CD14-positive monocyte (primary cell): ENCODE measurements around the gene AHR. TPM values are rescaled to one million over a fixed set of nuclear protein-coding genes. Genes with fewer than 3 reads are reported as not detected.

Source experiments
- DNase-seq, 3 donors: peaks; one replicate each; pipeline ENCODE4 v3.0.0-alpha.2; 2011 to 2022
- H2AFZ ChIP-seq: 2 replicates; pipeline ENCODE4 v1.6.0; 2012; ENCODE audit warnings: mild to moderate bottlenecking, low read depth, low read length, inconsistent platforms; ENCODE audit not compliant: insufficient read depth, poor library complexity, severe bottlenecking
- H3K27ac ChIP-seq, 2 donors: 1 replicate in 1 of 2; 2 replicates in 1 of 2; pipeline ENCODE4 v1.5.1; 2012 to 2013; ENCODE audit warnings: low read length in 2 of 2, control low read depth in 1 of 2, inconsistent platforms in 1 of 2, low read depth in 1 of 2, mild to moderate bottlenecking in 1 of 2
- H3K27me3 ChIP-seq, 2 donors: one replicate each; pipeline versions ENCODE4 v1.6.0 to v1.6.1; 2011 to 2013; ENCODE audit warnings: low read length in 2 of 2; ENCODE audit not compliant: control insufficient read depth in 2 of 2, insufficient read depth in 2 of 2
- H3K36me3 ChIP-seq, 2 donors: replicated peaks in 1 of 2; 1 replicate in 1 of 2; 2 replicates in 1 of 2; pipeline versions ENCODE4 v1.5.1 to v1.6.1; 2012 to 2013; ENCODE audit warnings: low read length in 2 of 2, control low read depth in 1 of 2, inconsistent platforms in 1 of 2, mild to moderate bottlenecking in 1 of 2; ENCODE audit not compliant: insufficient read depth in 2 of 2, control insufficient read depth in 1 of 2
- H3K4me1 ChIP-seq, 2 donors: 1 replicate in 1 of 2; 2 replicates in 1 of 2; pipeline versions ENCODE4 v1.5.1 to v1.6.1; 2012 to 2013; ENCODE audit warnings: low read length in 2 of 2, control low read depth in 1 of 2, inconsistent platforms in 1 of 2, mild to moderate bottlenecking in 1 of 2, moderate library complexity in 1 of 2; ENCODE audit not compliant: insufficient read depth in 2 of 2, control insufficient read depth in 1 of 2
- H3K4me2 ChIP-seq: replicated peaks from 2 replicates; pipeline ENCODE3; 2012; ENCODE audit warnings: low read length, moderate library complexity, mild to moderate bottlenecking; ENCODE audit not compliant: poor library complexity, severe bottlenecking; ENCODE audit errors: extremely low read depth
- H3K4me3 ChIP-seq, 3 experiments: fragments of 200-600 bp in 1 of 3; sonication (generic) in 1 of 3; replicated peaks in 1 of 3; 1 replicate in 2 of 3; 2 replicates in 1 of 3; pipeline ENCODE4 v1.5.1; 2011 to 2013; ENCODE audit warnings: low read length in 3 of 3, mild to moderate bottlenecking in 3 of 3, control low read depth in 2 of 3, low read depth in 2 of 3, inconsistent platforms in 1 of 3, moderate library complexity in 1 of 3
- H3K79me2 ChIP-seq: 2 replicates; pipeline ENCODE4 v1.6.0; 2012; ENCODE audit warnings: mild to moderate bottlenecking, control low read depth, inconsistent platforms, low read length, moderate library complexity; ENCODE audit not compliant: insufficient read depth
- H3K9ac ChIP-seq: 2 replicates; pipeline ENCODE4 v1.6.0; 2017; ENCODE audit warnings: low read length, mild to moderate bottlenecking; ENCODE audit not compliant: insufficient read depth, poor library complexity, severe bottlenecking
- H3K9me3 ChIP-seq, 2 donors: replicated peaks in 1 of 2; 1 replicate in 1 of 2; 2 replicates in 1 of 2; pipeline versions ENCODE4 v1.5.1 to v1.6.1; 2012 to 2013; ENCODE audit warnings: low read length in 2 of 2, control low read depth in 1 of 2; ENCODE audit not compliant: control insufficient read depth in 1 of 2, insufficient read depth in 1 of 2
- H4K20me1 ChIP-seq: 2 replicates; pipeline ENCODE4 v1.6.0; 2012; ENCODE audit warnings: mild to moderate bottlenecking, low read length, control low read depth, moderate library complexity; ENCODE audit not compliant: insufficient read depth
- H3K27ac Mint-ChIP-seq, 7 donors: one replicate each; pipeline ENCODE4 v1.8.0; 2020; ENCODE audit warnings: mild to moderate bottlenecking in 7 of 7, mixed read lengths in 7 of 7, moderate library complexity in 6 of 7, inconsistent platforms in 2 of 7
- H3K27me3 Mint-ChIP-seq, 3 donors: one replicate each; pipeline ENCODE4 v1.8.0; 2021 to 2022; ENCODE audit warnings: low read depth in 3 of 3, mild to moderate bottlenecking in 3 of 3, mixed read lengths in 3 of 3, moderate library complexity in 3 of 3, inconsistent platforms in 1 of 3
- H3K36me3 Mint-ChIP-seq, 2 donors: one replicate each; pipeline ENCODE4 v1.8.0; 2020; ENCODE audit warnings: mixed read lengths in 2 of 2, inconsistent platforms in 1 of 2, mild to moderate bottlenecking in 1 of 2
- H3K4me1 Mint-ChIP-seq: one replicate; pipeline ENCODE4 v1.8.0; 2020; ENCODE audit warnings: mild to moderate bottlenecking, mixed read lengths
- H3K4me3 Mint-ChIP-seq, 2 donors: one replicate each; pipeline ENCODE4 v1.8.0; 2020; ENCODE audit warnings: mild to moderate bottlenecking in 2 of 2, mixed read lengths in 2 of 2, moderate library complexity in 1 of 2
- H3K9me3 Mint-ChIP-seq, 7 donors: one replicate each; pipeline ENCODE4 v1.8.0; 2020 to 2022; ENCODE audit warnings: mixed read lengths in 7 of 7, mild to moderate bottlenecking in 6 of 7, moderate library complexity in 6 of 7, inconsistent platforms in 2 of 7
- CTCF ChIP-seq: fragments of 200-600 bp; IDR thresholded peaks from one replicate; pipeline ENCODE4 v1.8.0; 2022; ENCODE audit warnings: antibody characterized with exemption, mild to moderate bottlenecking
- WGBS: methylation state at CpG from one replicate; pipeline ENCODE4 v1.1.5; 2013; ENCODE audit warnings: missing lambda C conversion rate; ENCODE audit not compliant: insufficient coverage; 5-methylcytosine and 5-hydroxymethylcytosine counted together
- intact Hi-C, 2 donors: fragments of 100-400 bp; cut with micrococcal nuclease; formaldehyde crosslinking; loops; one replicate each; pipeline versions ENCODE4 v1.15.0 to v1.15.1; 2023
- polyA plus RNA-seq, 3 donors: library from polyadenylated mRNA; depleted of rRNA in 1 of 3; unstranded in 2 of 3; stranded (reverse) in 1 of 3; fragments of 300-500 nt in 2 of 3; fragments of >200 nt in 1 of 3; fragmentation: Illumina TruSeq in 2 of 3; gene quantifications; 1 replicate in 2 of 3; 2 replicates in 1 of 3; pipeline ENCODE4 v1.2.3, GENCODE V29; 2012 to 2021

Gene AHR
- polyA plus RNA-seq, 3 donors, result 42.4 to 56.6 (median 54.1) TPM

- no peaks in the 10 kb centered on the region for H3K27me3 Mint-ChIP-seq
- no peaks in the 10 kb centered on the region for H3K27me3 ChIP-seq
- no CpG with 5 or more reads among the region's 2 CpGs for WGBS
- H3K4me3 Mint-ChIP-seq, result no peak overlapping the region
- no peaks in the 10 kb centered on the region for H3K4me1 ChIP-seq
- no peak for TF ChIP-seq CTCF
- peaks cover 59 to 89% of the 10 kb centered on the region in 2 donors for H3K36me3 ChIP-seq
- H4K20me1 ChIP-seq, result peaks cover 98% of the 10 kb centered on the region
- H3K79me2 ChIP-seq, result no peaks in the 10 kb centered on the region
- no peaks in the 10 kb centered on the region for H3K9me3 ChIP-seq
- no peak overlapping the region for H3K27ac Mint-ChIP-seq
- H3K4me3 ChIP-seq, result no peak overlapping the region
- no peak overlapping the region for H2AFZ ChIP-seq
- H3K36me3 Mint-ChIP-seq, result peaks cover 54 to 82% of the 10 kb centered on the region in 2 donors
- no peak for DNase-seq
- no peaks in the 10 kb centered on the region for H3K9me3 Mint-ChIP-seq
- no peak overlapping the region for H3K4me2 ChIP-seq
- H3K27ac ChIP-seq, result no peak overlapping the region
- H3K4me1 Mint-ChIP-seq, result no peaks in the 10 kb centered on the region
- intact Hi-C loops, result no loop called here
- no peak overlapping the region for H3K9ac ChIP-seq
These were observed 27.9 kb downstream of the AHR start for GRCh38 chr7:17326378-17326777.

- no peak for TF ChIP-seq CTCF
- Histone ChIP-seq H4K20me1 (peaks cover 93% of the 10 kb centered on the region), H3K9me3 (no peaks in the 10 kb centered on the region), H3K27me3 (no peaks in the 10 kb centered on the region), H3K36me3 (peaks cover 75 to 86% of the 10 kb centered on the region in 2 donors), H3K4me3 (no peak overlapping the region), H3K9ac (no peak overlapping the region), H3K4me2 (no peak overlapping the region), H3K79me2 (no peaks in the 10 kb centered on the region), H3K27ac (no peak overlapping the region), H3K4me1 (no peaks in the 10 kb centered on the region), H2AFZ (no peak overlapping the region)
- no peaks in the 10 kb centered on the region for H3K4me1 Mint-ChIP-seq
- peaks cover 61 to 80% of the 10 kb centered on the region in 2 donors for H3K36me3 Mint-ChIP-seq
- H3K27me3 Mint-ChIP-seq, result no peaks in the 10 kb centered on the region
- intact Hi-C loops, result no loop called here
- H3K9me3 Mint-ChIP-seq, result no peaks in the 10 kb centered on the region
- H3K4me3 Mint-ChIP-seq, result no peak overlapping the region
- no peak for DNase-seq
- no peak overlapping the region for H3K27ac Mint-ChIP-seq
These were observed 30.2 kb downstream of the AHR start for GRCh38 chr7:17328641-17329040.
